MCF 10A (cell line): ENCODE data around the gene P3H2. TPM values are rescaled to one million over a fixed set of nuclear protein-coding genes. Genes with fewer than 3 reads are reported as not detected.

Source experiments
- BruUV-seq: library from RNA; stranded (reverse); fragments of 400-500 nt; replicated peaks from 2 replicates; lab custom pipeline; 2021; lab: Mats Ljungman, UMichigan
- CTCF ChIA-PET: fragments of 300-600 bp; sonication (Branson Sonifier 250); formaldehyde crosslinking; extraction: SDS; loops from one replicate; lab custom pipeline; 2021; ENCODE audit warnings: antibody characterized with exemption, inconsistent platforms; lab: Yijun Ruan, JAX
- POLR2A ChIA-PET: fragments of 300-600, 350-650 bp; sonication (Branson Sonifier 250); formaldehyde crosslinking; extraction: SDS; loops from one replicate; lab custom pipeline; 2020; ENCODE audit warnings: antibody characterized with exemption, inconsistent platforms; lab: Yijun Ruan, JAX
- DNase-seq: peaks from one replicate; pipeline ENCODE4 v3.0.0-alpha.2; 2018; ENCODE audit not compliant: unreplicated experiment
- H3K27ac Mint-ChIP-seq: one replicate; pipeline ENCODE4 v1.8.0; 2022; ENCODE audit warnings: mild to moderate bottlenecking, low read depth, mixed read lengths; ENCODE audit not compliant: unreplicated experiment
- H3K27me3 Mint-ChIP-seq: one replicate; pipeline ENCODE4 v1.8.0; 2022; ENCODE audit warnings: mixed read lengths; ENCODE audit not compliant: insufficient read depth, unreplicated experiment
- H3K36me3 Mint-ChIP-seq: one replicate; pipeline ENCODE4 v1.8.0; 2022; ENCODE audit warnings: mild to moderate bottlenecking, moderate library complexity, mixed read lengths; ENCODE audit not compliant: insufficient read depth, unreplicated experiment
- H3K4me1 Mint-ChIP-seq: one replicate; pipeline ENCODE4 v1.8.0; 2022; ENCODE audit warnings: mixed read lengths; ENCODE audit not compliant: insufficient read depth, unreplicated experiment
- H3K4me3 Mint-ChIP-seq: one replicate; pipeline ENCODE4 v1.8.0; 2022; ENCODE audit warnings: mild to moderate bottlenecking, moderate library complexity, mixed read lengths; ENCODE audit not compliant: unreplicated experiment
- H3K9me3 Mint-ChIP-seq: one replicate; pipeline ENCODE4 v1.8.0; 2022; ENCODE audit warnings: mixed read lengths; ENCODE audit not compliant: unreplicated experiment
- intact Hi-C: fragments of 100-400 bp; cut with micrococcal nuclease; formaldehyde crosslinking; loops from 2 replicates; pipeline ENCODE4 v1.14.1; 2022
- total RNA-seq: library from RNA; stranded (reverse); gene quantifications from 2 replicates; pipeline ENCODE4 v1.2.3, GENCODE V29; 2022
- TF ChIP-seq, protein P1 (sequence below): fragments of 200-600 bp; IDR thresholded peaks from one replicate; pipeline ENCODE4 v1.8.0; 2022; ENCODE audit warnings: antibody characterized with exemption, mild to moderate bottlenecking; ENCODE audit not compliant: unreplicated experiment

P3H2 gene
- total RNA-seq, 1 experiment from 2014 or later = 60.2 TPM

DNA sequence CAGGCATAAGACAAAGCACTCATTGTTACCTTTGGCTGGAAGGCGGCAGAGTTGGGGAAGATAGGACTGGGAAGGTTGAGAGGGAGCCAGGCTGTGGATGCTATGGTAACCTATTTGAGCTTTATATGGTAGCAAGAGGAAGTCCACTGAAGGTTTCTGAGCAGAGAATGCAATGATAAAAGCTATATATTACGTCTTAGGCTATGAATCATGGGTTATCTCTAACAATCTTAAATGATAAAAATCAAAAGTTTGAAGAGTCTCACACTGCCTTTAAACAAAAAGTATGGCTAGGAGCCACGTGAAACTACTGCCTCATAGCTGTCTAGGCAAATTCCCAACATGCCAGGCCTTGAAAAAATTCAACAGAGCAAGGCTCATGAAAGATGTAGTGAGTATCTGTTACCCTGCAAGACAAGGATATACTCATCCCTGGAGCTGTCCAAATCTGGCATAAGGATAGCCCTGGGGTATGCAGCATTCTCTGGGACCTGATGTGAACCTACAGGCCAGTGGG lies 4.1 kb downstream of the P3H2 start:
- intact Hi-C loops = no loop called here
- TF ChIP-seq, protein P1, sequence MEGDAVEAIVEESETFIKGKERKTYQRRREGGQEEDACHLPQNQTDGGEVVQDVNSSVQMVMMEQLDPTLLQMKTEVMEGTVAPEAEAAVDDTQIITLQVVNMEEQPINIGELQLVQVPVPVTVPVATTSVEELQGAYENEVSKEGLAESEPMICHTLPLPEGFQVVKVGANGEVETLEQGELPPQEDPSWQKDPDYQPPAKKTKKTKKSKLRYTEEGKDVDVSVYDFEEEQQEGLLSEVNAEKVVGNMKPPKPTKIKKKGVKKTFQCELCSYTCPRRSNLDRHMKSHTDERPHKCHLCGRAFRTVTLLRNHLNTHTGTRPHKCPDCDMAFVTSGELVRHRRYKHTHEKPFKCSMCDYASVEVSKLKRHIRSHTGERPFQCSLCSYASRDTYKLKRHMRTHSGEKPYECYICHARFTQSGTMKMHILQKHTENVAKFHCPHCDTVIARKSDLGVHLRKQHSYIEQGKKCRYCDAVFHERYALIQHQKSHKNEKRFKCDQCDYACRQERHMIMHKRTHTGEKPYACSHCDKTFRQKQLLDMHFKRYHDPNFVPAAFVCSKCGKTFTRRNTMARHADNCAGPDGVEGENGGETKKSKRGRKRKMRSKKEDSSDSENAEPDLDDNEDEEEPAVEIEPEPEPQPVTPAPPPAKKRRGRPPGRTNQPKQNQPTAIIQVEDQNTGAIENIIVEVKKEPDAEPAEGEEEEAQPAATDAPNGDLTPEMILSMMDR = no peak
- no peaks in the 10 kb centered on the region for H3K9me3 Mint-ChIP-seq
- CTCF ChIA-PET = interaction anchor here (0.5 to 1.3 kb wide), 8 partner anchors 84 to 308 kb away, joined by 3 to 4 read pairs (median 3); no protein-coding TSS in a partner anchor
- peaks cover 41% of the 10 kb centered on the region for H3K4me1 Mint-ChIP-seq
- POLR2A ChIA-PET = interaction anchor here (0.6 to 11.6 kb wide), 14 partner anchors 10 to 222 kb away, joined by 3 to 132 read pairs (median 4); partner anchors contain the start of gene CLDN1
- no peak overlapping the region for H3K27ac Mint-ChIP-seq
- BruUV-seq = no TSS peak
- H3K4me3 Mint-ChIP-seq = peak overlapping the region; percentile 21
- no peaks in the 10 kb centered on the region for H3K27me3 Mint-ChIP-seq
- DNase-seq = no peak
- peaks cover 7% of the 10 kb centered on the region for H3K36me3 Mint-ChIP-seq

DNA sequence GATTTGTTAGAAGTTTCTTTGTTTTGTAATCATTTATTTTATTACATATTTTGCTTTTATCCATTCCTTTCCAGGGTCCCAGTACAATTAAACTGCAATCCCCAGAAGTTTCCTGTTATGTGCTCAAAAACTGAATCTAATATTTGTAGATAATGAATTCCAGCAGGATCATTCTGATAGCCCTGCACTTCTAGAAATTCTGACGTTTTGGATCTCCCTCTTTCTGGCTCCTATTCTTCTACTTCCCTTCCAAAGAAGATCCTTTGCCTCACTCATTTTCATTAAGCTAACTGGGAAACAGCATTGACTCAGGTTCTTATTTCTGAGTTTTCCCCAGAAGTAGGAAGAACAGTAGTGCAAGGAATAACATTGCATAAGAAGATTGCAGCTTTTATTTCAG lies 9.9 kb downstream of the P3H2 start:
- TF ChIP-seq, protein P1 = no peak
- Mint-ChIP-seq H3K4me3 (no peak overlapping the region), H3K27me3 (no peaks in the 10 kb centered on the region), H3K27ac (no peak overlapping the region), H3K4me1 (peaks cover 24% of the 10 kb centered on the region), H3K36me3 (peaks cover 7% of the 10 kb centered on the region), H3K9me3 (no peaks in the 10 kb centered on the region)
- ChIA-PET POLR2A (interaction anchor here (0.6 to 4.2 kb wide), 6 partner anchors 9 to 237 kb away, joined by 3 to 15 read pairs (median 5); partner anchors contain the start of gene P3H2), CTCF (interaction anchor here (0.6 kb wide), 1 partner anchor 10 kb away, joined by 3 read pairs; the partner anchor contains the start of gene P3H2)
- intact Hi-C loops = no loop called here
- no peak for DNase-seq
- BruUV-seq = no TSS peak

DNA sequence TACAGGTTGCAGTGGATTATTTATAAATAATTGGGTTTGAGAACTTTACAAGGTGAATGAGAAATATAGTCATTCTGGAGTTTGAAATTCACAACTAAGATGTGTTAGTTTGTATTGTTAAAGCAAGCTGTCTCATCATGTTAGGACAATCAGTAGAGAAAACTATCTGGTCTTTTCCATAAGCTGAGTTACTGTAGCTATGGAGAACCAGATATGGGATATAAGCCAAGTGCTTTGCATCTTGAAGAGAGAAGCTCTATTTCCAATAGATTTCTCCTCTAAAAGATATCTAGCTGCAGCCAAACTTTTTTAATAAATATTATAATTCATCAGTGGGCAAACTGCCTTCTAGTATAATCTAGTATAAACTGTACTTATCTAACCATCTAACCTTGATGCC lies 11.3 kb downstream of the P3H2 start:
- DNase-seq = no peak
- Mint-ChIP-seq H3K9me3 (no peaks in the 10 kb centered on the region), H3K4me3 (no peak overlapping the region), H3K4me1 (peaks cover 34% of the 10 kb centered on the region), H3K36me3 (peaks cover 3% of the 10 kb centered on the region), H3K27ac (peak overlapping the region; percentile 69), H3K27me3 (no peaks in the 10 kb centered on the region)
- TF ChIP-seq, protein P1 = no peak
- BruUV-seq = no TSS peak
- intact Hi-C loops = no loop called here
- ChIA-PET POLR2A (interaction anchor here (0.8 to 4.2 kb wide), 4 partner anchors 8 to 30 kb away, joined by 3 to 15 read pairs (median 4); partner anchors contain the start of gene P3H2), CTCF (interaction anchor here (1.2 kb wide), 1 partner anchor 58 kb away, joined by 3 read pairs; no protein-coding TSS in a partner anchor)

- Mint-ChIP-seq H3K36me3 (no peaks in the 10 kb centered on the region), H3K27me3 (no peaks in the 10 kb centered on the region), H3K27ac (peak overlapping the region; percentile 69), H3K4me3 (no peak overlapping the region), H3K4me1 (peaks cover 34% of the 10 kb centered on the region), H3K9me3 (no peaks in the 10 kb centered on the region)
- intact Hi-C loops = no loop called here
- TF ChIP-seq, protein P1 = no peak
- DNase-seq = no peak
- CTCF ChIA-PET = interaction anchor here (0.5 to 2.6 kb wide), 3 partner anchors 13 to 152 kb away, joined by 3 to 6 read pairs (median 3); no protein-coding TSS in a partner anchor
- no TSS peak for BruUV-seq
- POLR2A ChIA-PET = interaction anchor here (0.6 to 4.2 kb wide), 3 partner anchors 11 to 155 kb away, joined by 3 to 15 read pairs (median 3); partner anchors contain the start of gene P3H2
These were observed 11.9 kb downstream of the P3H2 start for GRCh38 chr3:190108804-190109203.
